Mammary epithelial cell (primary cell): ENCODE data around the gene DIPK1B.

Experiments used
- EZH2 ChIP-seq: IDR thresholded peaks from 2 replicates; pipeline ENCODE4 v1.6.1; 2012; ENCODE audit warnings: low read length, inconsistent platforms, borderline replicate concordance
- TF ChIP-seq, protein P1 (sequence below), 2 donors: IDR thresholded peaks in 1 of 2; conservative IDR thresholded peaks in 1 of 2; 2 replicates each; pipeline ENCODE4 v1.5.1; 2011 to 2012; ENCODE audit warnings: inconsistent platforms in 2 of 2, low read length in 2 of 2, mild to moderate bottlenecking in 2 of 2, control low read depth in 1 of 2, low read depth in 1 of 2; ENCODE audit not compliant: insufficient read depth in 1 of 2; ENCODE audit errors: extremely low read depth in 1 of 2

DNA sequence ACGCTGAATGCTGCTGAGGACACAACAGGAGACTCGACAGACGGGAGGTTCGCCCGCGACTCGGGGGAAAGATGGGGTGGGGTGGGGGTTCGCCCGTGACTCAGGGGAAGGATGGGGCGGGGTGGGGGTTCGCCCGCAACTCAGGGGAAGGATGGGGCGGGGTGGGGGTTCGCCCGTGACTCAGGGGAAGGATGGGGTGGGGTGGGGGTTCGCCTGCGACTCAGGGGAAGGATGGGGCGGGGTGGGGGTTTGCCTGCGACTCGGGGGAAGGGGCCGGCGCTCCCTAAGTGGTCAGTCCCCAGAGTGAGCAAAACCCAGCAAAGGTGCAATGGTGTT lies 33.8 kb downstream of the DIPK1B start:
- no peak for TF ChIP-seq EZH2
- TF ChIP-seq, protein P1, sequence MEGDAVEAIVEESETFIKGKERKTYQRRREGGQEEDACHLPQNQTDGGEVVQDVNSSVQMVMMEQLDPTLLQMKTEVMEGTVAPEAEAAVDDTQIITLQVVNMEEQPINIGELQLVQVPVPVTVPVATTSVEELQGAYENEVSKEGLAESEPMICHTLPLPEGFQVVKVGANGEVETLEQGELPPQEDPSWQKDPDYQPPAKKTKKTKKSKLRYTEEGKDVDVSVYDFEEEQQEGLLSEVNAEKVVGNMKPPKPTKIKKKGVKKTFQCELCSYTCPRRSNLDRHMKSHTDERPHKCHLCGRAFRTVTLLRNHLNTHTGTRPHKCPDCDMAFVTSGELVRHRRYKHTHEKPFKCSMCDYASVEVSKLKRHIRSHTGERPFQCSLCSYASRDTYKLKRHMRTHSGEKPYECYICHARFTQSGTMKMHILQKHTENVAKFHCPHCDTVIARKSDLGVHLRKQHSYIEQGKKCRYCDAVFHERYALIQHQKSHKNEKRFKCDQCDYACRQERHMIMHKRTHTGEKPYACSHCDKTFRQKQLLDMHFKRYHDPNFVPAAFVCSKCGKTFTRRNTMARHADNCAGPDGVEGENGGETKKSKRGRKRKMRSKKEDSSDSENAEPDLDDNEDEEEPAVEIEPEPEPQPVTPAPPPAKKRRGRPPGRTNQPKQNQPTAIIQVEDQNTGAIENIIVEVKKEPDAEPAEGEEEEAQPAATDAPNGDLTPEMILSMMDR (conservative IDR thresholded peaks at IDR 0.05 in 1 of 2, IDR thresholded peaks at IDR 0.05 in 1 of 2; ENCODE audit: extremely low read depth in 1 of 2, insufficient read depth in 1 of 2, low read depth in 1 of 2, low read length in 2 of 2), result no peak
